ENCODE data around the gene PRAC2.

Gene PRAC2

DNA sequence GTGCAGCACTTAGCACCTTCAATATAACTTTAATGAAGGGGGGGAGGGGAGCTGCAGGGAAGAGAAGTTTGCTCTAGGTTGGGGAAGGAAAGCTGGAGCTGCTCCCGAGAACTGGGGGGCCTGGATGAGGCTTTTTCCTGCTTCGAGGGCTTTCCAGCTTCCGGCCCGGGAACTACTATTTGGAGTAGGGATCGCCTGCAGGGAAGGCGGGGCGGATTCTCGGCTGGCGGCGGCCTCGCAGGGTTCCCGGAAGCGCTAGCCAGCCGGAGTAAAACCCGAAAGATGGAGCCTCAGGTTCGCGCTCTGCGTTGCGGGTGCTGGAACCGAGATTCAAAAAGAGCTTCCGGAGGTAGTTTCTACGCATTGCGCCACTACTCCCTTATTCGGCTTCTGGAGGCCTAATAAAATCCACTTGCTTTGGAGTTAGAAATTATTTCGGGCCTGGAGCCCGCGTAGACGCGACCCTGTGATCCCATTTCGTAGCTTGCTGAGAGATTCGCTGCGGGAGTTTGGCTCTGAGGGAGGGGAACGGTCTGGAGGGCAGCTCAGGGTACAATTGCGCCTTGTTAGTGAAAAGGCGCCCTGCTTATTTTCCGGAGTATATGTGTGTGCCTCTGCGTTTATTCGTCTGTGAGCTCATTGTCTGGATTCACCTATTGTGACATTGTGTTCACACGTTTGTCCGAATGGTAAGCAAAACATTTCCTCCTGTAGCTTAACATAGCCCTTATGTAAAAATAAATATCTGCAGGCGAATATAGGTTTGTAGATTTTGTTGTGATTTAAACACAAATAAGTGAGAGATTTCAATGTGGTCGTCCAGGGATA, 652 bp downstream of the PRAC2 start:
- Histone ChIP-seq H3K36me3 (ENCODE audit: control insufficient read depth, insufficient read depth, low read length) (no peaks in the 10 kb centered on the region), H3K9me3 (ENCODE audit: control insufficient read depth, low read length) (no peaks in the 10 kb centered on the region), H3K27me3 (ENCODE audit: control insufficient read depth, insufficient read depth, low read length) (peaks cover 99% of the 10 kb centered on the region), H3K4me1 (ENCODE audit: control insufficient read depth, insufficient read depth, low read length) (peaks cover 31% of the 10 kb centered on the region), H3K9ac (ENCODE audit: low read length) (no peak overlapping the region), H3K4me3 (ENCODE audit: low read length) (no peak overlapping the region)

DNA sequence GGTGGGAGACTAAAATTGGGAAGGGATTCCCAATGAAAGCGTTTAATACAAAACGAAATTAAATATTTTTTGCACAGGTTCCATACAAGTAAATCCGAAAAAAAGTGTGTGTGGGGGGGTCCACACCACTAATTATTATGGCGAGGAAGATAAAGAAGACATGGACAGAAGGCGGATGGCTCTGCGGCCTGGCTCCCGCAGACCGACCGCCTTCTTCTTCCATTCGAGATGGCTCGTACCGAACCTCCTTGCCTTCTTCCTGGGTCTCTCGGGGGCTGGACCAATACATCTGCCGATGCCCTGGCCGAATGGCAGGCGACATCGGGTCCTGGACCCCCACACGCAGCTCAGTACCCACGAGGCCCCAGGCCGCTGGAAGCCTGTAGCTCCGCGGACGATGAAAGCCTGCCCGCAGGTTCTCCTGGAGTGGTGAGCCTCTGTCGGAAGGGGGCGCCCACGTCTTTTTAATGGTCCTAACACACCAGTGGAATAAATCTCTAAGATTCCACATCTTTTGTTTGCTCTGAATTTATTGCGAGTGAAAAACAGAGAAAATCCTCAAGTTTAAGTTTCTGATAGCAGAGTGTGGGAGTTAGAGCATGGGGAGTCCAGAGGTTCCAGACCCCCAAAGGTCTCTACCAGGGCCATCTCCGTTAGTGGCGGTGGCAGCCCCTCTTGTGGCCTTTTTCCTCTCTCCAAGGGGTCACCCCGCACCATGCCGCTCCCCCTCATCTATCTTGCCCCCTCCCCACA, 1.4 kb downstream of the PRAC2 start:
- Histone ChIP-seq H3K4me3 (ENCODE audit: low read length) (no peak overlapping the region), H3K9me3 (ENCODE audit: control insufficient read depth, low read length) (no peaks in the 10 kb centered on the region), H3K9ac (ENCODE audit: low read length) (no peak overlapping the region), H3K27me3 (ENCODE audit: control insufficient read depth, insufficient read depth, low read length) (peaks cover 99% of the 10 kb centered on the region), H3K36me3 (ENCODE audit: control insufficient read depth, insufficient read depth, low read length) (no peaks in the 10 kb centered on the region), H3K4me1 (ENCODE audit: control insufficient read depth, insufficient read depth, low read length) (peaks cover 30% of the 10 kb centered on the region)

DNA sequence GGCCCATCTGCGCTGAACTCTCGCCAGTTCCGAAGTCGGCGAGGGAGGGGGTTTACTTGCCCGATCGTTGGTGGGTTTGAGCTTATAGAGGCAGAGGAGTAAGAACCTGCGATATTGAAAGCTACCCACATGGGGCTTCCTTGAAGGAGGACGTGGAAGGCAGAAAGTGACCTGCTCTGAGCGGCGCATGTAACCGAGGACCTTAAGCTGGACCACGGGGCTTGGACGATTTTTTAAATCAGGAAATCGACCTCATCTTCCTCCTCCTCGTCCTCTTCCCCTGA, 2.0 kb downstream of the PRAC2 start:
- H3K9ac ChIP-seq (ENCODE audit: low read length): no peak overlapping the region
- H3K27me3 ChIP-seq (ENCODE audit: control insufficient read depth, insufficient read depth, low read length): peaks cover 99% of the 10 kb centered on the region
- no peak overlapping the region for H3K4me3 ChIP-seq (ENCODE audit: low read length)
- no peaks in the 10 kb centered on the region for H3K36me3 ChIP-seq (ENCODE audit: control insufficient read depth, insufficient read depth, low read length)
- H3K9me3 ChIP-seq (ENCODE audit: control insufficient read depth, low read length): no peaks in the 10 kb centered on the region
- H3K4me1 ChIP-seq (ENCODE audit: control insufficient read depth, insufficient read depth, low read length): peaks cover 30% of the 10 kb centered on the region

DNA sequence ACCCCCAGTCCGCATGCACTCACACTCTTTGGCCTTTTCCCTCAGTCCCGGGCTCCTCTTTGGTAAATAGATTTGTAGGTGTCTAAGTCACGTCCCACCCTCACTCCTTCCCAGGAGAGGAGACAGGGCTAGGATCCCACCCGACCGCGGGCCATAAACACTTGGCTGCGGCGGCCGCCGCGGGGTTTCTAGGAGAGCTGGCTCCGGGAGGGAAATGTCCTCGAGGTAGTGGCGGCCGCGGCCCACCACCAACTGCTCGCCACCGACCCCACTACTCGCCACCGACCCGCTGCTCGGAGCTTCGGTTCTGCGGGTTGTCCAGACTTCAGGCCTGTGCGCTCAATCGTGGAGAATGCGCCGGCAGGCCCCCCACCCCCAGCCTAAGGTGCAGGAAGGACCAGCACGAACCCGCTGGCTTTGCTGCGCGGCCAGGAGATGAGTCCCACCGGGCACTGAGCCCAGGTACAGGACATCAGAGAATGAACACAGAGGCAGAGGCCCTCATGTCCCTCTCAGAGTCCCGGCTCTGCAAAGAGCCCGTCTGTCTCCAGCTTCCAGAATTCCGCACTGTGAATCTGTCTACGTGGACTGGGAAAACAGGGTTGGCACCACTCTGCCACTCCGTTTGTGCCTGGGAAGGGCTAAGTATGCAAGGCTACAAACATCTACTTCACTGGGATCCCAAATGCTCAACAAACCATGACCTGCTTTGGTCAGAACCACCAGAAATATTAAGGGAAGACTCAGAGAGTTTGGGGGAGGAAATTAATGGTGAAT, 2.5 kb downstream of the PRAC2 start:
- Histone ChIP-seq H3K4me3 (ENCODE audit: low read length) (no peak overlapping the region), H3K27me3 (ENCODE audit: control insufficient read depth, insufficient read depth, low read length) (peaks cover 99% of the 10 kb centered on the region), H3K9me3 (ENCODE audit: control insufficient read depth, low read length) (no peaks in the 10 kb centered on the region), H3K4me1 (ENCODE audit: control insufficient read depth, insufficient read depth, low read length) (peaks cover 30% of the 10 kb centered on the region), H3K9ac (ENCODE audit: low read length) (no peak overlapping the region), H3K36me3 (ENCODE audit: control insufficient read depth, insufficient read depth, low read length) (no peaks in the 10 kb centered on the region)

DNA sequence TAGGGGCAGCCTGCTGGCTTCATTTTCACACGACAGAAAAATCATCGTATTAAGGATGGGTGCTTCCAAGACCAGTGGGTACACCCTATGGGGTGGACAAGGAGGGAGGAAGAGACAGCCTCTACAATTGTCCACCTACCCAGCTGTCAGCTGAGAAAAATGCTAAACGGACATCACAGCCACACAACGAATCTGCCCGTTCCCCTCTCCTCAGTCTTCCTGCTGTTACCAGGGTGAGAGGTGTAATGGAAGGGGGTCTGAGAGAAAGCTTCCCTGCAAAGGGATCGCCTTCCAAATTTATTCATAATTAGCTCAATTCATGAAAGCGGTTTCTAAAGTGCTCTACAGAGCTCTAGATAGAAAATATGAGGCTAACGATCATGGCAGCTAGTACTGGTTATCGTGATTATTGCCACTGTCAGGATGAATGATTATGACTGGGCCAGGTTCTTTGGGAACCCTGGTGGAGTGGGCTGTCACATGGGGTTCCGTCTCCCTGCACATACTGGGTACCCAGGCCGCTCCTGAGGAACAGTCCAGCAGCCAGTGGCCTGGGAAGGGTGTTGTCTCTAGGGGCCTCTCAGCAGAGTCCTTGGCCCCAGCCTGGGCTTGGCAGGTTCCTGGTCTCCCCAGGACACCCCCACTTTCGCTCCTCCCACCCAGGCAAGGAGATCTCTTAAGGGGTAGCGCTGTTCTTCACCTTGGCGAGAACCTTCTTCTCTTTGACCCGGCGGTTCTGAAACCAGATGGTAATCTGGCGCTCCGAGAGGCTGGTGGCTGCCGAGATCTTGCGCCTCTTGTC, 3.3 kb downstream of the PRAC2 start:
- H3K9me3 ChIP-seq (ENCODE audit: control insufficient read depth, low read length): no peaks in the 10 kb centered on the region
- H3K36me3 ChIP-seq (ENCODE audit: control insufficient read depth, insufficient read depth, low read length): no peaks in the 10 kb centered on the region
- H3K27me3 ChIP-seq (ENCODE audit: control insufficient read depth, insufficient read depth, low read length): peaks cover 96% of the 10 kb centered on the region
- no peak overlapping the region for H3K9ac ChIP-seq (ENCODE audit: low read length)
- no peak overlapping the region for H3K4me3 ChIP-seq (ENCODE audit: low read length)
- H3K4me1 ChIP-seq (ENCODE audit: control insufficient read depth, insufficient read depth, low read length): peaks cover 30% of the 10 kb centered on the region

DNA sequence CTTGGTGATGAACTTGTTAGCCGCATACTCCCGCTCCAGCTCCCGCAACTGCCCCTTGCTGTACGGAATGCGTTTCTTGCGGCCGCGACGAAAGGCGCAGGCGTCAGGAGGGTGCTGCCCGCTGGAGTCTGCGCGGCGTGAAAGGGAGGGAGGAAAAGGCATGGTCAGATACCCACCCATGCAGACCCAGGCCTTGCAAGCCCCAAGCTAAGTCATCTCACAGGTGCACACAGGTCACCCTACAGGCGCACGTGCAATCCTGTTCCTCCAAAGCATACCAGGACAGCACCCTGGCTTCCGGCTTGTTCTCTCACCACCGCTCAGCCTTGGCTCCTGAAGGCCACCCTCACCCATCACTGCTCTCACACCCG, 3.9 kb downstream of the PRAC2 start:
- H3K4me3 ChIP-seq (ENCODE audit: low read length): no peak overlapping the region
- H3K36me3 ChIP-seq (ENCODE audit: control insufficient read depth, insufficient read depth, low read length): no peaks in the 10 kb centered on the region
- peaks cover 30% of the 10 kb centered on the region for H3K4me1 ChIP-seq (ENCODE audit: control insufficient read depth, insufficient read depth, low read length)
- no peak overlapping the region for H3K9ac ChIP-seq (ENCODE audit: low read length)
- peaks cover 98% of the 10 kb centered on the region for H3K27me3 ChIP-seq (ENCODE audit: control insufficient read depth, insufficient read depth, low read length)
- H3K9me3 ChIP-seq (ENCODE audit: control insufficient read depth, low read length): no peaks in the 10 kb centered on the region

DNA sequence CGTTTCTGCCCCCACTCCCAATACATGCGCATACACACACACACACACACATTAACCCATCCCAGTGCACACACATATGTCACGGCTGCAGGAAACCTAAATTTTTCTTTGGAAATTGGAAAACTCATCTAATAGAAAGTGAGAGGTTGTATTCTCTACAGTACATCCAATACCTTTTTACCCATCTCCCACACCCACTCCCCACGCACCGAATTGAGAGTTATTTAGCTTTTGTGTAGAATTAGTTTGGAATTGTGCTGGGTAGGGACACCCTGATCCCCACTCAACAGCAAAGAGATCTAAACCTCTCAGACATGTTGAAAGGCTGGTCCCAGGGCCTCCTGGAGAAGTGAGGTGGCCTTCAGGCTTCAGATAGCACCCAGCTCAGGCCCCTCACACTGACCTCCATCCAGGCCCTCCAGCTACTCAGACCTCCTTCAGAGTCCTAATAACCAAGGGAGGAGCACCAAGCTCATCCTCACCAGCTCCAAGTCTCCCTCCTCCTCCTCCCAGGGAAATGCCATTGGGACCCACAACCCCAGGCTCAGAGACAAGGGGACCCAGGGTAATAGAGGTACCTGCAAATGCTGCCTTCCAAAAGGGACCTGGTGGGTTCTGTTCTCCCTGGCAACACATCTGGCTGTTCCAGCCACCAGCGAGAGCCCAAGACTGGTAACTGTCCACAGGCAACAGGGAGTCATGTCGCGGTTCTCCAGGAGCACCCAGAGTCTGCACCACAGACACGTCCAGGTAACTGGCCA, 4.6 kb downstream of the PRAC2 start:
- Histone ChIP-seq H3K9ac (ENCODE audit: low read length) (no peak overlapping the region), H3K9me3 (ENCODE audit: control insufficient read depth, low read length) (no peaks in the 10 kb centered on the region), H3K36me3 (ENCODE audit: control insufficient read depth, insufficient read depth, low read length) (no peaks in the 10 kb centered on the region), H3K4me1 (ENCODE audit: control insufficient read depth, insufficient read depth, low read length) (peaks cover 30% of the 10 kb centered on the region), H3K27me3 (ENCODE audit: control insufficient read depth, insufficient read depth, low read length) (peaks cover 98% of the 10 kb centered on the region), H3K4me3 (ENCODE audit: low read length) (no peak overlapping the region)

DNA sequence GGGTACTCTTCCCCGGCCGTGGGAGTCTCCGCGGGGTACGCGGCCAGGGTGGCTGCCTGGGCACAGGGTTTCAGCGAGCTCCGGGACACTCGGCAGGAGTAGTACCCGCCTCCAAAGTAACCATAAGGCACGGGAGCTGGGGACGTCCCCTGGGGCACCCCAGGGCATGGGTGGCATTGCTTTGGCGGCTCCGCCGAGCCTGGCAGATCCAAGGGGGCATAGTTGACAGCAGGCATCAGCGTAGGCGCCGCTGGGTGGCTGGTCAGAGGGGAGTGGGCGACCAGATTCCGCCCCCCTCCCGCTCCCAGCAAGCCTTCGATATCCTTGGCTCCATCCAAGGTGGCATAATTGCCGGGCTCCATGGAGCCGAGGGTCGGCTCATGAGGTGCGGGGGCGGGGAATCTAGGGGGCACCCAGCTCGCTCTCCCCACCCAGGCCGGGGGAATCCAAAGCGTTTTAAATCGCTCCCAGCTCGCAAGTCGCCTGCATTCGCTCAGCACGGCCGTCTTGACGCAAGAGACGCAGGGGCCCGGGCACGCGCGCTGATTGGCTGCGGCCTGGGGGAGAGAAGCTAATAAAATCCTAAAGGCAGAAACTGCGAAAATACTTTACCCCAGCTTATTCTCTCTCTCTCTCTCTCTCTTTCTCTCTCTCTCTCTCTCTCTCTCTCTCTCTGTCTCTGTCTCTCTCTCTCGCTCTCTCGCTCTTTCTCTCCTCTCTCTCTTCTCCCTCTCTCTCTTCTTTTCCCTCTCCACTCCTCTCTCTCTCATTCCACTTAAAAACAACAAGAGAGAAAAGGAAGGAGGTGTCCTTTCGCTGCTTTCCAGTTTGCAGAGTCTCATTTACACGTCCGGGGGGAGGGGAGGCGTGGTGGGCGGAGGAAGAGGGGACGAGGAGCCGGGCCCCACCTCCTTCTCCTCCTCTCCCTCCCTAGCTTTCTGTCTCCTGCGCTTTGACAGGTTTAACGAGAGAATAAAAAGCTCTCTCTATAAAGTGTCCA, 5.5 kb downstream of the PRAC2 start, which contains the start of gene HOXB13:
TSS of gene HOXB13 (minus strand) at position 519 of the 1,000 bp plus-strand sequence. CDS start at position 362, 157 bp downstream.
- H3K9ac ChIP-seq (ENCODE audit: low read length): no peak within 1 kb of the TSS
- no peak within 1 kb of the TSS for H3K4me3 ChIP-seq (ENCODE audit: low read length)
- H3K36me3 ChIP-seq (ENCODE audit: control insufficient read depth, insufficient read depth, low read length): no peaks in the 10 kb centered on the region
- H3K9me3 ChIP-seq (ENCODE audit: control insufficient read depth, low read length): no peaks in the 10 kb centered on the region
- peaks cover 98% of the 10 kb centered on the region for H3K27me3 ChIP-seq (ENCODE audit: control insufficient read depth, insufficient read depth, low read length)
- peaks cover 27% of the 10 kb centered on the region for H3K4me1 ChIP-seq (ENCODE audit: control insufficient read depth, insufficient read depth, low read length)

DNA sequence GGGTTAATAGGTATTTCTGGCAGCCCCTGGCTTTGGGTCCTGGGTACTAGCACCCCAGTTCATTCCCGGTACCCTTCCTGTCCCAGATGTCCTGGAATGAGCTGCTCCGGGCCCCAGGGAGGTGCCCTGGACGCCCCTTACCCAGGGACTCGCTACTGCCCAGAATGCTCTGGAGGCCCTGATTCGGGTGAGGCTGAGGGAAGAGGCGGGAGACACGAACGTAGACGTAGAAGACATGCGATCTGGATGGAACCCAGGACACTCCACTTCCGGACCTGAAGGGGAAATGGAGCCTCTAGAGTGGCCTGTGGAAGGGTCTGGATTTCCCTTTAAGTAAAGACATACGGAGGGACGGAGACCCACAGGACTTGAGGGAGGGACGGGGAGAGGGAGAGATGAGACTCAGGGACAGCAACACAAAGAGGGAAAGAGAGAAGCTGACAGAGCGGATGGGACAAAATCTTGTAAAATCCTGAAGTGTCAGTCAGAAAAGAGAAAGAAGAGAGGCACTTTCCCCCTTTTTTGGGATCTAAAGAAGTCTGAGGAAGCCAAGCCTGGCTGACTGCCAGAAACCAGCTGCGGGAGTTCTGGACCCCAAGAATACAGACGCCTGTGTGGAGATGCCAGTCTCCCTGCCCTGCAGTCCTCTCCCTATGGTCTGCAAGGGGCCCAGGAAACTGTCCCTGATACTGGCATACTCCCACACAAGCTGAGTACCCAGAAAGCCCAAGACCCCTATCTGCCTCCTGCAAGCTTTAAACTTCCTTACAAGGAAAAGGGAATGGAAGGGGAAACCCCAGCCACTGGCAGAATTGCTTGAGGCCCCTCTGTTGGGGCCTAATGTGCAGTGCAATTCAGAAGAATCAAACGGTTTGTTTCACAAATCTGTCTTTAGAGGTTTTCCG, 6.6 kb downstream of the PRAC2 start:
- no peak overlapping the region for H3K4me3 ChIP-seq (ENCODE audit: low read length)
- peaks cover 16% of the 10 kb centered on the region for H3K4me1 ChIP-seq (ENCODE audit: control insufficient read depth, insufficient read depth, low read length)
- H3K9me3 ChIP-seq (ENCODE audit: control insufficient read depth, low read length): no peaks in the 10 kb centered on the region
- H3K27me3 ChIP-seq (ENCODE audit: control insufficient read depth, insufficient read depth, low read length): peaks cover 98% of the 10 kb centered on the region
- H3K9ac ChIP-seq (ENCODE audit: low read length): no peak overlapping the region
- no peaks in the 10 kb centered on the region for H3K36me3 ChIP-seq (ENCODE audit: control insufficient read depth, insufficient read depth, low read length)

DNA sequence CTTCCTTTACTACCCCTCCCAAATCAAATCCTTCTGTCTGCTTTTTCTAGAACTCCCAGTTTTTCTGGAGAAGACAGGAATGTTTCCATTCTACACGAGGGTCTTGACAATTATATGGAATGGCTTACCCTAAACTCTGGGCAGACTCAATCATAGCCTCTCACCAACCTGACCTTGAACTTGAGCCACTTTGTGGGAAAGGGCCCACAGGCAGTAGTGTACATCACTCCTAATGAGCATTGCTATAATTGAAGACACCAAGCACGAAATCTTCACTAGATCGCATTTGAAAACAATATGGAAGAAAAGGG, 7.2 kb downstream of the PRAC2 start:
- H3K4me3 ChIP-seq (ENCODE audit: low read length): no peak overlapping the region
- peaks cover 98% of the 10 kb centered on the region for H3K27me3 ChIP-seq (ENCODE audit: control insufficient read depth, insufficient read depth, low read length)
- no peaks in the 10 kb centered on the region for H3K36me3 ChIP-seq (ENCODE audit: control insufficient read depth, insufficient read depth, low read length)
- no peak overlapping the region for H3K9ac ChIP-seq (ENCODE audit: low read length)
- H3K4me1 ChIP-seq (ENCODE audit: control insufficient read depth, insufficient read depth, low read length): peaks cover 10% of the 10 kb centered on the region
- H3K9me3 ChIP-seq (ENCODE audit: control insufficient read depth, low read length): no peaks in the 10 kb centered on the region
